ENCODE measurements around the gene CEP89.

CEP89 gene

GRCh38 chr19:32876919-32877285 is 94.9 kb downstream of the CEP89 start:
- Histone ChIP-seq H4K20me1 (ENCODE audit: insufficient read depth, low read length) (no peaks in the 10 kb centered on the region), H3K4me3 (ENCODE audit: low read length) (no peak overlapping the region), H3K79me2 (ENCODE audit: low read length) (no peaks in the 10 kb centered on the region), H3K9me2 (replicated peaks; ENCODE audit: insufficient read depth, low read length) (no peaks in the 10 kb centered on the region), H3F3A (ENCODE audit: insufficient read depth, low read length) (no peaks in the 10 kb centered on the region), H3K9me3 (replicated peaks; ENCODE audit: insufficient read depth, low read length) (no peaks in the 10 kb centered on the region), H3K27me3 (replicated peaks; ENCODE audit: insufficient read depth, low read length) (no peaks in the 10 kb centered on the region), H3K4me2 (ENCODE audit: low read depth, low read length) (no peak overlapping the region), H2AFZ (ENCODE audit: low read length) (no peak overlapping the region), H3K36me3 (replicated peaks; ENCODE audit: insufficient read depth, low read length) (no peaks in the 10 kb centered on the region), H3K27ac (ENCODE audit: low read length) (no peak overlapping the region), H3K4me1 (ENCODE audit: low read length) (no peaks in the 10 kb centered on the region), H3K9ac (ENCODE audit: low read length) (no peak overlapping the region)
- DNase-seq = no peak
- no peak for TF ChIP-seq EZH2 (optimal IDR thresholded peaks at IDR 0.05; ENCODE audit: low read depth, low read length)
- TF ChIP-seq EZH2phosphoT487 (IDR thresholded peaks at IDR 0.05; ENCODE audit: low read length) = no peak
- no peak for TF ChIP-seq CTCF (IDR thresholded peaks at IDR 0.05; ENCODE audit: low read length)

GRCh38 chr19:32876236-32876918 is 95.4 kb downstream of the CEP89 start:
- TF ChIP-seq EZH2phosphoT487 (IDR thresholded peaks at IDR 0.05; ENCODE audit: low read length) (no peak), CTCF (IDR thresholded peaks at IDR 0.05; ENCODE audit: low read length) (no peak), EZH2 (optimal IDR thresholded peaks at IDR 0.05; ENCODE audit: low read depth, low read length) (no peak)
- no peak for DNase-seq
- no peak overlapping the region for H3K4me2 ChIP-seq (ENCODE audit: low read depth, low read length)
- no peak overlapping the region for H3K27ac ChIP-seq (ENCODE audit: low read length)
- H3K9me3 ChIP-seq (replicated peaks; ENCODE audit: insufficient read depth, low read length) = no peaks in the 10 kb centered on the region
- H3F3A ChIP-seq (ENCODE audit: insufficient read depth, low read length) = no peaks in the 10 kb centered on the region
- no peak overlapping the region for H3K9ac ChIP-seq (ENCODE audit: low read length)
- no peaks in the 10 kb centered on the region for H3K9me2 ChIP-seq (replicated peaks; ENCODE audit: insufficient read depth, low read length)
- no peaks in the 10 kb centered on the region for H4K20me1 ChIP-seq (ENCODE audit: insufficient read depth, low read length)
- H3K79me2 ChIP-seq (ENCODE audit: low read length) = no peaks in the 10 kb centered on the region
- no peak overlapping the region for H2AFZ ChIP-seq (ENCODE audit: low read length)
- H3K27me3 ChIP-seq (replicated peaks; ENCODE audit: insufficient read depth, low read length) = no peaks in the 10 kb centered on the region
- H3K36me3 ChIP-seq (replicated peaks; ENCODE audit: insufficient read depth, low read length) = no peaks in the 10 kb centered on the region
- H3K4me1 ChIP-seq (ENCODE audit: low read length) = no peaks in the 10 kb centered on the region
- H3K4me3 ChIP-seq (ENCODE audit: low read length) = no peak overlapping the region

DNA sequence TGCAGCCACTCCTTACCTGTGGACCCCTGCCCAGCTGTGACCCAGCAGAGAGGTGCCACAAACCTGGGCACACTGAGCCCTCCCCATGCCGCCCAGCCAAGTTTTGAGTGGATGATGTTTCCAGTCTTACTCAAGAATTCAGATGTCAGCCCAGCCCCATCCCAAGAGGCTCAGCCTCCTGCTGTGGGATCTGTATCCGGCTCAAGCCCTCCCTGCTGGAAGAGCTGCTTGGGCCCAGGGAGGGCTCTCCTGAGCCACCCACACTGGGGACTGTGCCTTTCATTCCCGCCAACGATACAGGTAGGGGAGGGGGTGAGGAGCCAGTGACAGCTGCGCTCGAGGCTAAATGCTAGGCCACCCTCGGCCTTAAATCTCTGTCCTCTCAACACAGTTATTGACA is 96.3 kb downstream of the CEP89 start:
- Histone ChIP-seq H3F3A (ENCODE audit: insufficient read depth, low read length) (no peaks in the 10 kb centered on the region), H3K36me3 (replicated peaks; ENCODE audit: insufficient read depth, low read length) (no peaks in the 10 kb centered on the region), H3K27me3 (replicated peaks; ENCODE audit: insufficient read depth, low read length) (no peaks in the 10 kb centered on the region), H3K79me2 (ENCODE audit: low read length) (no peaks in the 10 kb centered on the region), H4K20me1 (ENCODE audit: insufficient read depth, low read length) (no peaks in the 10 kb centered on the region), H3K9me3 (replicated peaks; ENCODE audit: insufficient read depth, low read length) (no peaks in the 10 kb centered on the region), H2AFZ (ENCODE audit: low read length) (no peak overlapping the region), H3K9me2 (replicated peaks; ENCODE audit: insufficient read depth, low read length) (no peaks in the 10 kb centered on the region), H3K9ac (ENCODE audit: low read length) (no peak overlapping the region), H3K4me2 (ENCODE audit: low read depth, low read length) (no peak overlapping the region), H3K4me3 (ENCODE audit: low read length) (no peak overlapping the region), H3K27ac (ENCODE audit: low read length) (no peak overlapping the region), H3K4me1 (ENCODE audit: low read length) (no peaks in the 10 kb centered on the region)
- no peak for DNase-seq
- TF ChIP-seq EZH2phosphoT487 (IDR thresholded peaks at IDR 0.05; ENCODE audit: low read length) = no peak
- no peak for TF ChIP-seq CTCF (IDR thresholded peaks at IDR 0.05; ENCODE audit: low read length)
- TF ChIP-seq EZH2 (optimal IDR thresholded peaks at IDR 0.05; ENCODE audit: low read depth, low read length) = no peak
